ENCODE results near the gene KIF19. TPM values are rescaled to one million over a fixed set of nuclear protein-coding genes. Genes with fewer than 3 reads are reported as not detected.

KIF19 gene
- total and polyA plus RNA-seq, 2 experiments from 2014 or later, result not detected

GRCh38 chr17:74356646-74357465 is 30.8 kb downstream of the KIF19 start:
- 4% methylated on average over 40 to 98 of the region's 105 CpGs for WGBS, 2 experiments (ENCODE audit: low coverage in 1 of 2, low lambda C conversion rate in 2 of 2, missing lambda C conversion rate in 2 of 2)

GRCh38 chr17:74357466-74357809 is 31.4 kb downstream of the KIF19 start:
- in situ Hi-C loops (cut with MboI), result no loop called here
- Histone ChIP-seq H3K4me3 (no peak overlapping the region), H3K4me1 (ENCODE audit: insufficient read depth) (no peaks in the 10 kb centered on the region), H3K79me2 (ENCODE audit: insufficient read depth) (no peaks in the 10 kb centered on the region), H3K36me3 (ENCODE audit: low read depth) (no peaks in the 10 kb centered on the region), H4K20me1 (ENCODE audit: insufficient read depth) (no peaks in the 10 kb centered on the region), H3K27me3 (replicated peaks; ENCODE audit: insufficient read depth) (peaks cover 65% of the 10 kb centered on the region), H3K9ac (no peak overlapping the region), H3K4me2 (ENCODE audit: unreplicated experiment) (no peak overlapping the region), H3K9me3 (ENCODE audit: low read depth) (no peaks in the 10 kb centered on the region), H2AFZ (no peak overlapping the region), H3F3A (ENCODE audit: insufficient read depth) (no peaks in the 10 kb centered on the region), H3K27ac (no peak overlapping the region), H3K9me2 (ENCODE audit: insufficient read depth) (no peaks in the 10 kb centered on the region)
- no peak for DNase-seq
- TF ChIP-seq EZH2 (IDR thresholded peaks at IDR 0.05; ENCODE audit: insufficient read depth, poor library complexity, severe bottlenecking), result no peak
- no peak for TF ChIP-seq EZH2phosphoT487 (IDR thresholded peaks at IDR 0.05; ENCODE audit: insufficient read depth, low read depth)
- WGBS, 2 experiments (ENCODE audit: low coverage in 1 of 2, low lambda C conversion rate in 2 of 2, missing lambda C conversion rate in 2 of 2), result 16 to 26% methylated on average over 30 to 32 of the region's 32 CpGs

More at GRCh38 chr17:74356646-74357465, 30.8 kb downstream of the KIF19 start:
- Histone ChIP-seq H3K4me2 (ENCODE audit: unreplicated experiment) (no peak overlapping the region), H3K9ac (no peak overlapping the region), H3F3A (ENCODE audit: insufficient read depth) (no peaks in the 10 kb centered on the region), H3K9me3 (ENCODE audit: low read depth) (no peaks in the 10 kb centered on the region), H2AFZ (no peak overlapping the region), H4K20me1 (ENCODE audit: insufficient read depth) (no peaks in the 10 kb centered on the region), H3K79me2 (ENCODE audit: insufficient read depth) (no peaks in the 10 kb centered on the region), H3K36me3 (ENCODE audit: low read depth) (no peaks in the 10 kb centered on the region), H3K4me1 (ENCODE audit: insufficient read depth) (no peaks in the 10 kb centered on the region), H3K4me3 (no peak overlapping the region), H3K9me2 (ENCODE audit: insufficient read depth) (no peaks in the 10 kb centered on the region), H3K27ac (no peak overlapping the region), H3K27me3 (replicated peaks; ENCODE audit: insufficient read depth) (peaks cover 70% of the 10 kb centered on the region)
- TF ChIP-seq EZH2phosphoT487 (IDR thresholded peaks at IDR 0.05; ENCODE audit: insufficient read depth, low read depth), result no peak
- TF ChIP-seq EZH2 (IDR thresholded peaks at IDR 0.05; ENCODE audit: insufficient read depth, poor library complexity, severe bottlenecking), result no peak
- peak; percentile 24 for DNase-seq
- in situ Hi-C loops (cut with MboI), result no loop called here

GRCh38 chr17:74358697-74359096 is 32.7 kb downstream of the KIF19 start:
- Histone ChIP-seq H3K4me2 (ENCODE audit: unreplicated experiment) (no peak overlapping the region), H3K36me3 (ENCODE audit: low read depth) (no peaks in the 10 kb centered on the region), H3K27me3 (replicated peaks; ENCODE audit: insufficient read depth) (peaks cover 54% of the 10 kb centered on the region), H3K9me3 (ENCODE audit: low read depth) (no peaks in the 10 kb centered on the region), H3K79me2 (ENCODE audit: insufficient read depth) (no peaks in the 10 kb centered on the region), H3F3A (ENCODE audit: insufficient read depth) (no peaks in the 10 kb centered on the region), H3K9me2 (ENCODE audit: insufficient read depth) (no peaks in the 10 kb centered on the region), H3K27ac (no peak overlapping the region), H3K4me1 (ENCODE audit: insufficient read depth) (no peaks in the 10 kb centered on the region), H3K9ac (no peak overlapping the region), H3K4me3 (no peak overlapping the region), H2AFZ (no peak overlapping the region), H4K20me1 (ENCODE audit: insufficient read depth) (no peaks in the 10 kb centered on the region)
- no peak for DNase-seq
- no peak for TF ChIP-seq EZH2 (IDR thresholded peaks at IDR 0.05; ENCODE audit: insufficient read depth, poor library complexity, severe bottlenecking)
- no peak for TF ChIP-seq EZH2phosphoT487 (IDR thresholded peaks at IDR 0.05; ENCODE audit: insufficient read depth, low read depth)
- WGBS, 2 experiments (ENCODE audit: low coverage in 1 of 2, low lambda C conversion rate in 2 of 2, missing lambda C conversion rate in 2 of 2), result 51 to 53% methylated on average over 9 of the region's 9 CpGs
- in situ Hi-C loops (cut with MboI), result no loop called here

- Histone ChIP-seq H3K27me3 (replicated peaks; ENCODE audit: insufficient read depth) (peaks cover 49% of the 10 kb centered on the region), H3K36me3 (ENCODE audit: low read depth) (no peaks in the 10 kb centered on the region), H3K4me1 (ENCODE audit: insufficient read depth) (no peaks in the 10 kb centered on the region), H3K4me2 (ENCODE audit: unreplicated experiment) (no peak overlapping the region), H3K4me3 (no peak overlapping the region), H3K27ac (no peak overlapping the region), H3K9me3 (ENCODE audit: low read depth) (no peaks in the 10 kb centered on the region), H3K9ac (no peak overlapping the region), H3F3A (ENCODE audit: insufficient read depth) (no peaks in the 10 kb centered on the region), H3K9me2 (ENCODE audit: insufficient read depth) (no peaks in the 10 kb centered on the region), H2AFZ (no peak overlapping the region), H4K20me1 (ENCODE audit: insufficient read depth) (no peaks in the 10 kb centered on the region), H3K79me2 (ENCODE audit: insufficient read depth) (no peaks in the 10 kb centered on the region)
- DNase-seq, result no peak
- in situ Hi-C loops (cut with MboI), result no loop called here
- TF ChIP-seq EZH2 (IDR thresholded peaks at IDR 0.05; ENCODE audit: insufficient read depth, poor library complexity, severe bottlenecking) (no peak), EZH2phosphoT487 (IDR thresholded peaks at IDR 0.05; ENCODE audit: insufficient read depth, low read depth) (no peak)
- 73 to 74% methylated on average over 22 of the region's 22 CpGs for WGBS, 2 experiments (ENCODE audit: low coverage in 1 of 2, low lambda C conversion rate in 2 of 2, missing lambda C conversion rate in 2 of 2)
Observed at GRCh38 chr17:74359916-74360315, 33.9 kb downstream of the KIF19 start.

Measured in GM23248 (cell line).